Neural cell (in vitro differentiated cells): ENCODE data around the gene TLE4.

Experiments used
- CTCF ChIP-seq: fragments of 450-650 bp; IDR thresholded peaks from 2 replicates; pipeline ENCODE4 v1.5.1; 2014; ENCODE audit warnings: antibody characterized with exemption, mild to moderate bottlenecking, moderate library complexity; ENCODE audit not compliant: poor library complexity, severe bottlenecking
- POLR2AphosphoS5 ChIP-seq: IDR thresholded peaks from 2 replicates; pipeline ENCODE4 v1.6.1; 2012
- RAD21 ChIP-seq: fragments of 450-650 bp; conservative IDR thresholded peaks from 2 replicates; pipeline ENCODE4 v1.6.1; 2014; ENCODE audit warnings: antibody characterized with exemption, mild to moderate bottlenecking, moderate library complexity
- REST ChIP-seq: IDR thresholded peaks from 2 replicates; pipeline ENCODE4 v1.6.1; 2012; ENCODE audit warnings: borderline replicate concordance
- TAF1 ChIP-seq: IDR thresholded peaks from 2 replicates; pipeline ENCODE4 v1.6.1; 2012; ENCODE audit warnings: low read depth

GRCh38 chr9:79685577-79685976, 113.8 kb downstream of the TLE4 start:
- TF ChIP-seq REST (no peak), CTCF (no peak), POLR2AphosphoS5 (no peak), TAF1 (no peak), RAD21 (no peak)
